ENCODE data around the gene LTBP1. TPM values are rescaled to one million over a fixed set of nuclear protein-coding genes. Genes with fewer than 3 reads are reported as not detected.

Gene LTBP1
- total RNA-seq, 1 donor from 2014 or later, result 0.07 TPM

DNA sequence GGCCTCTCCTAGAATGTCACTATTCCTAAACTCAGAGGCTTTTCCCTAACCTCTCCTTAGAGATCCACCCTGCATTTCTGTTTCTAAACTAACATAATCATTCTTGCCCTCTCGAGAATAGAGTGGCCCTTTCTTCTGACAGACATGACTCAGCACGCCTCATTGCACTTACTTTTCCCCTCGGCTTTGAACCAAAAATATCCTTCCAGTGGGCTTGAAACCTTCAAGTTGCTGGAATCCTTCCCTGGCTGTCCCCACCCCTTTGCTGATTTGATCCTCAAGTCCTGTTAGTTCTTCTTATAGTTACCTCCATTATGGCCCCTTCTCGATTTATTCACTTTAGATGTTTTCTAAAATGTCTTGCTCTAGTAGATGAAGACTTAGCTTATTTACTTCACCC lies 158.0 kb downstream of the LTBP1 start:
- TF ChIP-seq CTCF (IDR thresholded peaks at IDR 0.05), result no peak
- POLR2A ChIA-PET, result no interaction called here
- Mint-ChIP-seq H3K36me3 (ENCODE audit: low read depth) (no peaks in the 10 kb centered on the region), H3K4me3 (no peak overlapping the region), H3K27ac (no peak overlapping the region), H3K4me1 (no peaks in the 10 kb centered on the region), H3K9me3 (no peaks in the 10 kb centered on the region), H3K27me3 (peaks cover 4% of the 10 kb centered on the region)
- ATAC-seq (ENCODE audit: low read depth), result no peak
- intact Hi-C loops (cut with micrococcal nuclease), result no loop called here
- CTCF ChIA-PET, result no interaction called here
- no peak for DNase-seq

DNA sequence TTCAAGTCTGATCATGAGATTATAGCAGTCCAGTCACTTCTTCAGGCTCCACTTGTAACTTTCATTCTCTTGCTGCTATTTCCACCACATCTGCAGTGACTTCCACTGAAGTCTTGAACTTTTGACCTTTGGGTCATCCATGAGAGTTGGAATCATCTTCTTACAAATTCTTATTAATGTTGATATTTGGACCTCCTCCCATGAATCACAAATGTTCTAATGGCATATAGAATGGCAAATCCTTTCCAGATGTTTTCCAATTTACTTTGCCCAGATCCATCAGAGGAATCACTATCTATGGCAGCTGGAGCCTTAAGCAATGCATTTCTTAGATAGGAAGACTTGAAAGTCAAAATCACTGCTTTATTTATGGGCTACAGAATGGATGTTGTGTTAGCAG lies 159.4 kb downstream of the LTBP1 start:
- H3K27me3 Mint-ChIP-seq, result peaks cover 4% of the 10 kb centered on the region
- H3K27ac Mint-ChIP-seq, result no peak overlapping the region
- TF ChIP-seq CTCF (IDR thresholded peaks at IDR 0.05), result no peak
- no peaks in the 10 kb centered on the region for H3K9me3 Mint-ChIP-seq
- intact Hi-C loops (cut with micrococcal nuclease), result no loop called here
- no peaks in the 10 kb centered on the region for H3K36me3 Mint-ChIP-seq (ENCODE audit: low read depth)
- no peak overlapping the region for H3K4me3 Mint-ChIP-seq
- POLR2A ChIA-PET, result no interaction called here
- CTCF ChIA-PET, result no interaction called here
- H3K4me1 Mint-ChIP-seq, result no peaks in the 10 kb centered on the region
- ATAC-seq (ENCODE audit: low read depth) (no peak), DNase-seq (no peak)

DNA sequence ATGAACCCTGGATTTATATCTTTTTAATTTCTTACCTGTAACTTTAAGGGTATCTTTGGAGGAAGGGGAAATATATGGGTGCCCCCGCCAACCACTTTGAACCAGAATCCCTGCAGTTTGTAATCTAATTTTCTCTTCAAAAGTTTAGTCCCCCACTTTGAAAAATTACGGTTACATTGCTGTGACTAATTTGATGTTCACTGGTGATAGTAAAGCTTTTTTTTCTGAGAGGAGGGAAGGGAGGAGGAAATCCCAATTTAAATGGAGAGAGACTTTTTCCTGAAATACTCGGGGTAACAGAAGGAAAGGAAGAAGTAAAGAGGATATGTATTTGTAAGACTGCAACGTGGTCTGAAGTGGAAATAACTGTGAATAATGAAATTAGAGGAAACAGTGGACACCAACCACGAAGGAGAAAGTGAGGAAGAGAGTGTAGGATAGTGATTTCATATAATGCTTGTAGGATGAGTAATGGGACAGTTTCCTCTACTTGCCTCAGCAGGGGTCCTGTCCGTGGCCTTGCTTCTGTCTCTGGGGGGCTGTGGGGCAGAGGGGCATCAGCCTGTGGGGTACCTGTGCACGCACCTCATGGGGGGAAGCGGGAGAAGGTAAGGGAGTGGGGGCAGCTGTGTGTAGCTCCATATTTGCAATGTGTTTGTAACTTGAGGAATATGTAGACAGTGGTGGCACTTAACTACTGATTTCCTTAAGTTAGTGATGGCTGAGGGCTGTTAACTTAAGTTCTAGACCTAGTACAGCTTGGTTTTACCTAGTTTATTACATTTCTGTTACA lies 161.1 kb downstream of the LTBP1 start:
- TF ChIP-seq CTCF (IDR thresholded peaks at IDR 0.05), result no peak
- DNase-seq (no peak), ATAC-seq (ENCODE audit: low read depth) (no peak)
- H3K36me3 Mint-ChIP-seq (ENCODE audit: low read depth), result no peaks in the 10 kb centered on the region
- H3K9me3 Mint-ChIP-seq, result no peaks in the 10 kb centered on the region
- ChIA-PET CTCF (no interaction called here), POLR2A (no interaction called here)
- H3K4me3 Mint-ChIP-seq, result no peak overlapping the region
- peaks cover 4% of the 10 kb centered on the region for H3K27me3 Mint-ChIP-seq
- H3K27ac Mint-ChIP-seq, result no peak overlapping the region
- no peaks in the 10 kb centered on the region for H3K4me1 Mint-ChIP-seq
- intact Hi-C loops (cut with micrococcal nuclease), result no loop called here

DNA sequence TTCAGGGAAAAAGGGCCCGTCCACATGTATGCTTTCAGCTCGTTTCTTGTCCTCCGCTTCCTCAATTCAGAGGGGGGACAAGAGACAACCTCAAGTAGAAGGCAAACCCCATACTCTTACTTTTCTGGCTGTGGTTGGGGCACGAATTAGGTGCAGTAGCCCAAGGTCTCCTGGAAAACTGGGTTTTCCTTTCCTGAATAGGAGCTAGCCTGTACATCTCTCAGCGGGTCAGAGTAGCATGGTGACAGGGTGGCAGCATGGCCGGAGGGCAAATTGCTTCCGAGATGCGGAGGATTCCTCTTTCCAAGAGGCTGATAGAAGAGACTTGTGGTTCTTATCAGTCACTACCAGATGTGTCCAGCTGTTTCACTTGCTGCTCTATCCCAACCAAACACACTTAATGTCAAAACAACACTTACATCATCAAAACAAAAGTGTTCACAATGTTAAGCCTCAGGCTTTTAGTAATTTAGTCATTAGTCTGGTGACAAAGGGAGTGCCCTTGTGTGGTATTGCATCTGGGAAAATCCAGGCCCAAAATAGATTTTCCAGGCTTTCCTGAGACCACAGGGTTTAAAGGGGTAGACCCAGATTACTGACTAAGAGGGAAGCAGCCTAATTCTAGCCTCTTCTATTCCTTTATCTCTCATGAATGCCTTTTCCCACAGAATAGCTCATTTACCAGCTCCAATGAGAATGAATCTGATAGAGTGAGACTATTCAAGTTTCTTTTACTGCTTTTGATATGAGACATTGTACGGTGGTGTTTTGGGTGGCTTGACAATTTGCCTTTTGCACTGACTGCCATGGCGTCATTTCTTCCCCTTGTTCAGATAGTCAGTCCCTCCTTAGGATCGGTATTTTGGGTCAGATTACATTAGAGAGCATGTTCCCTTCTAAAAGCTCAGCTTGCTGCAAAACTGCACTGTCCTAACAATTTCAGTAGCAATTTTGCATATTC lies 162.0 kb downstream of the LTBP1 start:
- no peaks in the 10 kb centered on the region for H3K4me1 Mint-ChIP-seq
- H3K27ac Mint-ChIP-seq, result no peak overlapping the region
- CTCF ChIA-PET, result no interaction called here
- no peak overlapping the region for H3K4me3 Mint-ChIP-seq
- POLR2A ChIA-PET, result no interaction called here
- no peak for TF ChIP-seq CTCF (IDR thresholded peaks at IDR 0.05)
- H3K27me3 Mint-ChIP-seq, result peaks cover 4% of the 10 kb centered on the region
- no peaks in the 10 kb centered on the region for H3K36me3 Mint-ChIP-seq (ENCODE audit: low read depth)
- DNase-seq (no peak), ATAC-seq (ENCODE audit: low read depth) (no peak)
- H3K9me3 Mint-ChIP-seq, result no peaks in the 10 kb centered on the region
- intact Hi-C loops (cut with micrococcal nuclease), result no loop called here

GRCh38 chr2:33110461-33110860 lies 163.7 kb downstream of the LTBP1 start:
- no peak for ATAC-seq (ENCODE audit: low read depth)
- H3K27me3 Mint-ChIP-seq, result peaks cover 2% of the 10 kb centered on the region
- ChIA-PET CTCF (no interaction called here), POLR2A (no interaction called here)
- intact Hi-C loops (cut with micrococcal nuclease), result no loop called here
- DNase-seq, result no peak
- H3K4me3 Mint-ChIP-seq, result no peak overlapping the region
- TF ChIP-seq CTCF (IDR thresholded peaks at IDR 0.05), result no peak
- no peaks in the 10 kb centered on the region for H3K36me3 Mint-ChIP-seq (ENCODE audit: low read depth)
- no peaks in the 10 kb centered on the region for H3K9me3 Mint-ChIP-seq
- H3K4me1 Mint-ChIP-seq, result no peaks in the 10 kb centered on the region
- no peak overlapping the region for H3K27ac Mint-ChIP-seq

All from activated B cell treated with CpG ODN at 0.5 μM for 24 hours (primary cell).